ENCODE data around the gene CMTM6. TPM values are rescaled to one million over a fixed set of nuclear protein-coding genes. Genes with fewer than 3 reads are reported as not detected.

CMTM6 gene
- total RNA-seq, 1 experiment from 2014 or later, result 39.7 TPM

DNA sequence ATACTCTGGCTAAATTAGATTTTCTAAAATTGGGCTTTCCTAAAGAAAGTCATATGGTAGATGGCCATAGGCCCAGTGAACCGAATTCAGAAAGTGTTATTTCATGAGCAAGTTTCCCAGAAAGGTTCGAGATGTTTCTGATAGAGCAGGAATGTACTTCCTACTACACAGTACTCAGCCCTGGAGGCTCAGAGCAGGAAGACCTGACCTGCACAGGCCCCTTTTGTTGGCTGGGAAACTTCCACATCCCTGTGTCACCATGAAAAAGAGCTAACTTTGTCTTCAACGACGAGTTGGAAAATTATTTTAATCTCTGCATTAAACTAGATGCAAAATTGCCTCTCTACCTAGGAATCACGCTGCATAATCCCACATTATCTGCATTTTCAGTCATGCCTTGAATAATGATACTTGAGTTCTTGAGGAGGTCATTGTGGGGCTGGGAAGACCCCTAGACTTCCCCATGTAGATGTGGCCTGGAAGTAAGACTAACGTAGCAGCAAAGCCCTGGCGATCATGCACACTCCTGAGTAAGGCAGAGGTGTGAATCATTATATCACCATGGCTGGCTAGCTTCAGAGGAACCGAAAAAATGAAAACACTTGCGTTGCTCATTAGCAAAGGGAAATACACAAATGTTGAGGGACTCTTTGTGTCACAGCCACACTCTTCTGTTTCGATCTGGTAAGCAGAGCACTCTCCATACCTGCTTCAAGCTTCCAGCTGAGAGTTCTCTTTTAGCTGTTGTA, 63.9 kb downstream of the CMTM6 start:
- intact Hi-C loops (cut with micrococcal nuclease; ENCODE audit: unreplicated experiment), result no loop called here
- H3K4me3 Mint-ChIP-seq (ENCODE audit: unreplicated experiment), result no peak overlapping the region
- no peak for TF ChIP-seq CTCF (IDR thresholded peaks at IDR 0.05; ENCODE audit: insufficient read depth in 1 of 2, low read depth in 1 of 2, low read length in 1 of 2, severe bottlenecking in 1 of 2, unreplicated experiment in 1 of 2)
- no peaks in the 10 kb centered on the region for H3K4me1 ChIP-seq
- peaks cover 10% of the 10 kb centered on the region for H3K36me3 Mint-ChIP-seq (ENCODE audit: insufficient read depth, unreplicated experiment)
- DNase-seq, result no peak
- no peak overlapping the region for H3K27ac Mint-ChIP-seq (ENCODE audit: unreplicated experiment)
- H3K27me3 Mint-ChIP-seq (ENCODE audit: insufficient read depth, unreplicated experiment), result no peaks in the 10 kb centered on the region
- H3K9me3 Mint-ChIP-seq (ENCODE audit: unreplicated experiment), result no peaks in the 10 kb centered on the region
- H3K9me3 ChIP-seq, result no peaks in the 10 kb centered on the region
- no peaks in the 10 kb centered on the region for H3K4me1 Mint-ChIP-seq (ENCODE audit: low read depth, unreplicated experiment)
- no peaks in the 10 kb centered on the region for H3K27me3 ChIP-seq (replicated peaks; ENCODE audit: control insufficient read depth, insufficient read depth, low read length)
- H3K36me3 ChIP-seq (ENCODE audit: control insufficient read depth, insufficient read depth, low read length), result no peaks in the 10 kb centered on the region; the same call in 1 of the 2 replicates
- ChIA-PET CTCF (no interaction called here), POLR2A (no interaction called here)
- no TSS peak for BruUV-seq (replicated peaks)
- H3K4me3 ChIP-seq (ENCODE audit: low read depth, low read length), result no peak overlapping the region

DNA sequence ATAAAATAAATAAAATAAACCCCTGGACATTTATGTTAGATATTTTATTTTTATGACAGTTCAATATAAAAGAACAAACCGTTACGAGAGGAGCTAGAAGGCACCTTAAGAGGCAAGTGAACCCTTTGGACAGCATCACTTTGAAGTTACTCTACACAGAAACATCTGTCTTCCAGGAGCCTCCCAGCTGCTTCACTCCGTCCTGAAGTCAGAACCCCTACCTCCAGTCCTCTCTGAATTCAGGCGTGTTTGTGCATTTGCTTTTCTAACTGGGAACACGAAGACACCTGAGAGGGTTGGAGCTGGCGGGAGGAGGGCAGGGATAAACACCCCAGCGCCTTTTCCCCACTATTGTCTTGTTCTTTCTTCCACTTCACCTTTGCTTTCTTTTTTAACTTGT, 64.8 kb downstream of the CMTM6 start:
- Histone ChIP-seq H3K36me3 (ENCODE audit: control insufficient read depth, insufficient read depth, low read length) (no peaks in the 10 kb centered on the region; the same call in 1 of the 2 replicates), H3K27me3 (replicated peaks; ENCODE audit: control insufficient read depth, insufficient read depth, low read length) (no peaks in the 10 kb centered on the region), H3K4me1 (no peaks in the 10 kb centered on the region), H3K4me3 (ENCODE audit: low read depth, low read length) (no peak overlapping the region), H3K9me3 (no peaks in the 10 kb centered on the region)
- H3K36me3 Mint-ChIP-seq (ENCODE audit: insufficient read depth, unreplicated experiment), result peaks cover 8% of the 10 kb centered on the region
- no peaks in the 10 kb centered on the region for H3K9me3 Mint-ChIP-seq (ENCODE audit: unreplicated experiment)
- BruUV-seq (replicated peaks), result no TSS peak
- POLR2A ChIA-PET, result no interaction called here
- H3K27ac Mint-ChIP-seq (ENCODE audit: unreplicated experiment), result no peak overlapping the region
- intact Hi-C loops (cut with micrococcal nuclease; ENCODE audit: unreplicated experiment), result no loop called here
- no peaks in the 10 kb centered on the region for H3K4me1 Mint-ChIP-seq (ENCODE audit: low read depth, unreplicated experiment)
- no peak overlapping the region for H3K4me3 Mint-ChIP-seq (ENCODE audit: unreplicated experiment)
- no peak for DNase-seq
- CTCF ChIA-PET, result no interaction called here
- no peak for TF ChIP-seq CTCF (IDR thresholded peaks at IDR 0.05; ENCODE audit: insufficient read depth in 1 of 2, low read depth in 1 of 2, low read length in 1 of 2, severe bottlenecking in 1 of 2, unreplicated experiment in 1 of 2)
- H3K27me3 Mint-ChIP-seq (ENCODE audit: insufficient read depth, unreplicated experiment), result no peaks in the 10 kb centered on the region

DNA sequence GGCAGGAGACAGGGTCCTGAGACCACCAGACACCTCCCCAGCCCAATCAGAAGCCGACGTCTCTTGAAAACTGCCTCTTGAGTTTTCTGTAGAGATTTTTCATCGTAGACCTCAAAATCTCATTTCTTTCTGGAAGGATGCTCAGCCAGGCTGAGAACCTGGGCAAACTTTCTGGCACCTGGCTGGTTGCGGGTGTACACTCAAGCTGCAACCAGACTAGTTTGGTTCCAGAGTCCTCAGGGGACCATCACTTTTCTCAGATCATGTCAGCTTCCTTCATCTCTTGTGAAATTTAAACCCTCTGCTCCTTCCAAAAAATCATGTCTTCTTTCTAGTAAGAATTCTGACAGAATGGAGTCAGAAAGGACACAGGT, 65.8 kb downstream of the CMTM6 start:
- ChIA-PET CTCF (no interaction called here), POLR2A (no interaction called here)
- H3K4me3 Mint-ChIP-seq (ENCODE audit: unreplicated experiment), result no peak overlapping the region
- no peaks in the 10 kb centered on the region for H3K9me3 Mint-ChIP-seq (ENCODE audit: unreplicated experiment)
- Histone ChIP-seq H3K27me3 (replicated peaks; ENCODE audit: control insufficient read depth, insufficient read depth, low read length) (no peaks in the 10 kb centered on the region), H3K9me3 (no peaks in the 10 kb centered on the region), H3K4me1 (no peaks in the 10 kb centered on the region), H3K36me3 (ENCODE audit: control insufficient read depth, insufficient read depth, low read length) (no peaks in the 10 kb centered on the region), H3K4me3 (ENCODE audit: low read depth, low read length) (no peak overlapping the region)
- H3K4me1 Mint-ChIP-seq (ENCODE audit: low read depth, unreplicated experiment), result no peaks in the 10 kb centered on the region
- no peaks in the 10 kb centered on the region for H3K27me3 Mint-ChIP-seq (ENCODE audit: insufficient read depth, unreplicated experiment)
- H3K36me3 Mint-ChIP-seq (ENCODE audit: insufficient read depth, unreplicated experiment), result peaks cover 2% of the 10 kb centered on the region
- intact Hi-C loops (cut with micrococcal nuclease; ENCODE audit: unreplicated experiment), result no loop called here
- no peak for DNase-seq
- BruUV-seq (replicated peaks), result no TSS peak
- no peak for TF ChIP-seq CTCF (IDR thresholded peaks at IDR 0.05; ENCODE audit: insufficient read depth in 1 of 2, low read depth in 1 of 2, low read length in 1 of 2, severe bottlenecking in 1 of 2, unreplicated experiment in 1 of 2)
- no peak overlapping the region for H3K27ac Mint-ChIP-seq (ENCODE audit: unreplicated experiment)
